ENCODE data around the gene TYK2.

DNA sequence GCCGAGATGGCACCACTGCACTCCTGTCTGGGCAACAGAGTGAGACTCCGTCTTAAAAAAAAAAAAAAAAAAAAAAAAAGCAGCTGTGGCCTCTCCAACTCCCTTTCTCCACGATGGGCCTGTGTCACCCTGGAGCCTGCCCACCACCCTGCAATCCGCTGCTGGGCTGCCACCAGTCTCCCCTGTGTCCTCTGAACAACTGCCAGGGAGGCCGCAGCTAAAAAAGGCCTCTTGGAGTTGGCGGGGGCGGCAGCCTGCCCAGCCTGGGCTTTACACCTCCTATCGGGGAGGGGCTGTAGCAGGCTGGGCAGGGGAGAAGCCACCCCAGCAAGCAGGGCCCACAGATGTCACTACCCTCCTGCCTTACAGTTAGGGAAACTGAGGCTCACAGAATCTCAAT, 19.5 kb upstream of the TYK2 start:
- TF ChIP-seq, protein P1, sequence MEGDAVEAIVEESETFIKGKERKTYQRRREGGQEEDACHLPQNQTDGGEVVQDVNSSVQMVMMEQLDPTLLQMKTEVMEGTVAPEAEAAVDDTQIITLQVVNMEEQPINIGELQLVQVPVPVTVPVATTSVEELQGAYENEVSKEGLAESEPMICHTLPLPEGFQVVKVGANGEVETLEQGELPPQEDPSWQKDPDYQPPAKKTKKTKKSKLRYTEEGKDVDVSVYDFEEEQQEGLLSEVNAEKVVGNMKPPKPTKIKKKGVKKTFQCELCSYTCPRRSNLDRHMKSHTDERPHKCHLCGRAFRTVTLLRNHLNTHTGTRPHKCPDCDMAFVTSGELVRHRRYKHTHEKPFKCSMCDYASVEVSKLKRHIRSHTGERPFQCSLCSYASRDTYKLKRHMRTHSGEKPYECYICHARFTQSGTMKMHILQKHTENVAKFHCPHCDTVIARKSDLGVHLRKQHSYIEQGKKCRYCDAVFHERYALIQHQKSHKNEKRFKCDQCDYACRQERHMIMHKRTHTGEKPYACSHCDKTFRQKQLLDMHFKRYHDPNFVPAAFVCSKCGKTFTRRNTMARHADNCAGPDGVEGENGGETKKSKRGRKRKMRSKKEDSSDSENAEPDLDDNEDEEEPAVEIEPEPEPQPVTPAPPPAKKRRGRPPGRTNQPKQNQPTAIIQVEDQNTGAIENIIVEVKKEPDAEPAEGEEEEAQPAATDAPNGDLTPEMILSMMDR (IDR thresholded peaks at IDR 0.05), result no peak
- no peak for TF ChIP-seq POLR2AphosphoS5 (IDR thresholded peaks at IDR 0.05; ENCODE audit: low read depth, low read length)
- TF ChIP-seq REST (IDR thresholded peaks at IDR 0.05; ENCODE audit: insufficient read depth in 1 of 2, low read depth in 2 of 2, low read length in 1 of 2), result no peak
- TF ChIP-seq SIN3A (IDR thresholded peaks at IDR 0.05; ENCODE audit: borderline replicate concordance, insufficient read depth, low read depth, low read length), result no peak
